Measurements from ENCODE around the gene NR6A1.

Gene NR6A1

DNA sequence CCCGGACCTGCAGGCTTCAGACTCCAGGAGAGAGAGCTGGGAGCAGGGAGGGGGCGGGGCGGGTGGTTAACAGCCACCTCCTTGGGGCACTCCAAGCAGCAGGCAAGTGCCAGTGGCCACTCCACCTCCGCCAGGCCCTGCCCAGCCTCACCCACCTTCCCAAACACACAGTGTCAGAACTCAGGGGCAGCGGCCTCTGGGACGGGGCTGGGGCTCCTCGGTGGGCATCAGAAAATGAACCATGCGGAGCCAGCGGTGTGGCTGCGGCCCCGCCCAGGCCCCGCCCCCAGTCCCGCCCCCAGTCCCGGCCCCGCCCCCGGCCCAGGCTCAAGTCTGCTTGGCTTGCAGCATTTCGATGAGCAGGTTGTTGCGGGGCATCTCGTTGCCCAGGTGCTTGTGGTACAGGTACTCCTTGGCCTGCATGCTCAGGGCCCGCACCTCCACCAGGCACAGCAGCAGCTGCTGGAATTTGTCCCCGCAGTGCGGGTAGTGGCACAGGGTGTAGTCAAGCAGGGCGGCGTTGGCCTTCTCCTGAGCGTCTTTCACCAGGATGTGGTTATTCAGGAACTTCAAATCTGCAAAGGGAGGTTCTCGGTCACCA is 288.6 kb downstream of the NR6A1 start:
- no peak for DNase-seq

DNA sequence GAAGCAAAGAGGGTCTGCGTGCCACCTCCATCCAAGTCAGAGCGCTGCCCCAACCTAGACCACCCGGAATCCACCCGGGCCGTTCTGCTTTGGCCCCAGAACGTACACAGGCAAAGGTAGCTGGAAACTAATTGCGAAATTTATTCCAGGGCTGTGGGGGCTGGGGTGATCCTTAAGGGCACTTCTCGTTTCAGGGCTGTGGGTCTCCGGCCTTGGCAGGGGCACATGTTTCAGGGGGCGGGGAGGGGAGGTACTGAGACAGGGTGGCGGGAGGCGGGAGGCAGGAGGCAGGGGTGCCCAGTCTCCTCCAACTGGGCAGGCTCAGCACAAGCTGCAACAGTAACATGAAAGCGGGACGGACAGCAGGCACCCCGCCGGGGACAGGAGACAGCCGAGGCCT is 290.0 kb downstream of the NR6A1 start:
- peak in 1 of 2 experiments; percentile 2 for DNase-seq

DNA sequence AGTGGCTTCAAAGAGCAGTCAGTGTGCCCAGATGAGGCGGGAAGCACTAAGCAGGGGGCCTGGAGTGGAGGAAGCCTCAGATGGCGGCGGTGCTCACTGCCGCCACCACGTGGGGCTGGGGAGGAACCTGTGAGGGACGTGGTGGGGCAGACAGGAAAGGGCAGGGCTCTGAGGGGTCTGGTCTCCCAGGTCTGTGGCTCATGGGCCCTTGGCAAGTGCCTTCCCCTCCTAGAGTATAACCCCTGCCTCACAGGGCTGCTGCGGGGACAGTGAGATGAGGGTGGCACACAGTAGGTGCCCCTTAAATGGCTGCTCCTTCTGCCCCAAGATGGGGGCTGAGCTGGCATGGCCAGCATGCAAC is 290.5 kb downstream of the NR6A1 start:
- DNase-seq: no peak

DNA sequence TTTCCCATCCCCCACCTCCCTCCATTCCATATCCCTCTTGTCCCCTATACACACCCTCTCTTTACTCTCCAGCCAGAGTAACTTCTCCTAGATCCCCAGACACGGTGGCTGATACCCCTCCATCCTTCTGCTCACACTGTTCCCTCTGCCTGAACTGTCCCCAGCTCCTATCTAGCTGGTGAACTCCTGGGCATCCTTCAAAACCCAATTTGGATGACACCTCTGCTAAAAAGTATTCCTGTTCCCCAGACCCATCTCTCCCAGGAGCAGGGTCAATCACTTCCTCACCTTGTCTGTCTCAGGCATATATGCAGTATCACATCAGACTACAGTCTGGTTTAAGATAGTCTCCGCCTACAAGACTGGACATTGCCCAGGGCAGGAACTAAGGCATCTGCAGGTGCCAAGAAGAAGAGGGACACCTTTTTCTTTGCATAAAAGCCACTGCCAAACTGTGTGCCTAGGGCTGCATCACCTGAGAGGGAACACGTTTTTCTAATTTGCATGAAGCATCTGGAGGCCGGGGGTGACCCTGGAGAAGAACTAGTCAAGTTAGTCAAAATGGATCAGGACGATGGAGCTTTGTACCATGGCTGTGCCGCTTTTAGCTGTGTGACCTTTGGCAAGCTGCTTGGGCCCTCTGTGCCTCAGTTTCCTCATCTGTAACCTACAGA is 291.0 kb downstream of the NR6A1 start:
- no peak for DNase-seq

DNA sequence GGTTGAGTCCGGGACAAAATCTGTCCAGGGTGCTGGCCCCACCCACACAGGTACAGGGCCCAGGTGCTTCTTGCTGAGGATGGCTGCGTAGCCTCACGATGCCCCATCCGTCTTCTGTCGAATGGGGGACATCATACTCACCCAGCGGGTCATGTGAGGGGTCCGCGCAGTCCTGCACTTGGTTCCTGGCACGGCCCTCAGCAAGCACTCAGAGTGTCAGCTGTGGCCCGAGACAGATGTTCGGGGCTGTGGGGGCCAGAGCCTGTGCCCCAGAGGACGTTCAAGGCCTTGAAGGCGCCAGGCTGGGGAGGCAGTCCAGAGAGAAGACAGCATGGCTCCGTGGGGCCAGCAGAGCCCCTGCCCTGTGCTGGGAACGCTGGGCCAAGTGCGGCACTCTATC is 291.7 kb downstream of the NR6A1 start:
- no peak for DNase-seq

DNA sequence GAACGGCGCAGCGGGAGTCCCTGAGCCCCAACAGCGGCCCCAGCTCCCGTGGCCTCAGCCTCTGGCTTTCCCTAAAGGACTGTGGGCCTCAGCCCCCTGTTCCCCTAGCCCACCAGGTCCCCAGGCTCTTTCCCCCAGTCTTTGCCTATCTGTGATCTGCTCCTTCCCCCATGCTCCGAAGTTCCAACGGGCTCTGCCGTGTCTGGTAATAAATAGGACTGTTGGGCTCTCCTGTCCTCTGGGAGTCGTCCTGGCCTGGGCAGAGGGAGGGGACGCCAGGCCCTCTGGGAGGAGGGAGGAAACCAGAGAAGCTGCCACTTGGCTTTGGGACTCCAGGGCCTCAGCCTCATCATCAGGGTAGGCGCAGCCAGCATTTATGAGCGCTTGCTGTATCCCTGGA is 292.8 kb downstream of the NR6A1 start:
- DNase-seq: no peak

DNA sequence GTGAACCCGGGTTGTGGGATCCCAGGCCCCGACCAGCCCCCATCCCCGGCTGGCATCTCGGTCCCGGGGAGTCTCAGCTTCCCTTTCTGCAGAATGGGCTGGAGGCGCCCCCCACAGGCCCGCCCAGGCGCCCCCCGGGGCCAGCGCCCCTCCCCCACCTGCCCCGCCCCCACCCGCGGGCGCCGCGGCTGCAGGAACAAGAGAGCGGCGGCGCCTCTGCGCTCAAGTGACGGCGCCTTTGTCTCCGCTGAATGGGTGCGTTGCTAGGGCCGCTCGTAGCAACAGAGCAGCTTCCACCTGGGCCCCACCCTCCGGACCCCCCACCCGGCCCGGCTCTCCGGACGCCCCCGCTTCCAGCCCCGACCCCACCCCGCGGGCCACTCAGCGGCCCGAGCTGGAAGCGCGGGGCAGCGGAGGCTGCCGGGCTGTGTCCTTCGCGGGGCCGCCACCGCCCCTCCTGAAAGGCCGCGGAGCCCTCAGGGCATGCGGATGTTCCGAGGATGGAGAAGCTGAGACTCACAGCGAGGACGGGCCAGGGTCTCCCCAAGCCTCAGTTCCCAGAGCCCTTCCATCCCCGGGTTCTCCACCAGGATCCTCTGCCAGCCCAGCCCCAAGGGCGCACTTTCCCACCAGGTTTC is 293.3 kb downstream of the NR6A1 start:
- DNase-seq: no peak

DNA sequence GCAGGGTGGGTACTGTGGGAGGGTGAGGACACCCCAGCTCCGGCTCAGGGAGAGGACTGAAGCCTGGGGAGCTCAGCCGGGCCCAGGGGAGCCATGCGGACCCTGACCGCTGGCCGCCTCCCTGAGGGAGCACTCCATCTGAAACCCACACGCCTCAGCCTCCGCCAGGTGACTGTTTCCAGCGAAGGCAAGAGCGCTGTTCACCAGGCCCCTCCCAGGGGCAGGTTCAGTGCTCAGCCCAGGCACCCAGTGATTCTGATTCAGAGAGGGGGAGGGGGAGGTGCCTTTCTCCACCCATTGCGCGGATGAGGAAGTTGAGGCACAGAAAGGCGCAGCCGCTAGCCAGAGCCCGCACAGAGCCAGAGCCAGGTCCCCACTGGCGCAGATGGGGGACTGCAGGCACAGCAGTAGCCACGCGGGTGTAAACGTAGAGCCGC is 293.9 kb downstream of the NR6A1 start:
- DNase-seq: no peak

DNA sequence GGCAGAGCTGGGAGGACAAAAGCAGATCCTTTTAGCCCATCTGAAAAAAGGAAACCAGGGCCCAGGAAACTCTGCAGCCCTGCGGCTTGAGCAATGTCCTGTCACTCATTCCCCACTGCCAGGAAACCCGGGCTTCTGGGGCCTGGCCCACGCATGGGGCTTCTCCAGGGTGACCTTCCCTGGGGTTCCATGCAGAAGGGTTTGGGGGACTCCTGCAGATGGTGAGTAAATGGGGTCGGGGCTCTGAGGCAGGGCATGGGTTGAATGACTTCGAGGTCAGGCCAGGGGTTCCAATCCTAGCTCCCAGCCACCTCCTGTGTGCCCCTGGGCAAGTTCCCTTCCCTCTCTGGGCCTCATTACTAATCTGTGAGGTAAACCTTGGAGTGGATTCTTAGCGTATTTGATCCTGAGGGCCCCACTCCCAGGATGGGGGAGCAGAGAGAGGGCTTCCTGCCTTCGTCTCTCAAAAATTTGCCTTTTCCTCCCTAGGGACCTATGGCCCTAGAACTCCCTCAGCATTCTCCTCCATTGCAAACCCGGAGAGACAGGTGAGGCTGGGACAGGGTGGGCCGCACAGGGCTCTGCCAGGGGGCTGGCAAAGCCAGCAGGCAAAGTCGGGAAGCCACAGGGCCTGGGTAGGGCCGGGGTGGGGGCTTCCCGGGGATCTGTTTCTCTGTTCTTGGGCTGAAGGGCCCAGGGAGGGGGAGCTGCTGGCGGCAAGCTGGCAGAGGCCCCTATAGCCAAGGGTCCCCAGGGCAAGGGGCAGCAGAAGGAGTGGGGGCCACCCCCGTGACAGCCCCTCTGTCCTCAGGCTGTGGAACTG is 295.0 kb downstream of the NR6A1 start:
- no peak for DNase-seq

DNA sequence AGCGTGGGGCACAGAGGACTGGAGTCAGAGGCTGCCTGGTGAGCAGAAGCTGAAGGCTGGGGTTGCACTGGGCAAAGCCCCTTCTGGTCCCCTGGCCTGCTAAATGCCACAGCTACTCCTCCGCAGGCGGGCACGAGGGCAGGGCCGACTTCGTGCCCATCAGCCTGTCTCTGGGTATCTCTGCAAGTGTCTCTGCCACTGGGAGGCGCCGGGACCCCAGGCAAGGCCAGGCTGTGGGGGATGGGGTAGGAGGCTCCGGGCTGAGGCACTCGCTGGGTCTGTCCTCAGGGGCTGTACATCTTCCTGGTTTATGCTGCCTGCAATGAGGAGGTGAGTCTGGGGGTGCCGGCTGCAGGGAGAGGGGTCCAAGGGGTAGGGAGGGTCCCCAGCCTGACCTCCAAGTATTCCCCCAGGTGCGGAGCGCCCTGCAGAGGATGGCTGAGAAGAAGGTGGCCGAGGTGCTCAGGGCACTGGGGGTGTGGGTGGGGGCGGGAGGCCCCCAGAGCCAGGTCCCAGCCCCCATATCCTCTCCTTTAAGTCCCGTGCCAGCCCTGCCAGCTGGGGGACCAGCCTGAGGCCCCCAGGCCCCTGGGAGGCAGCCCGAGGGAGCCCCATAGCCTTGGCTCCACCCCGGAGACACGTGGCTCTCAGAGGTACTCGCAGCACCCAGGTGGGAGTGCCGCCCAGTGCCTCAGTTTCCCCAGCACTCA is 295.8 kb downstream of the NR6A1 start:
- no peak for DNase-seq

DNA sequence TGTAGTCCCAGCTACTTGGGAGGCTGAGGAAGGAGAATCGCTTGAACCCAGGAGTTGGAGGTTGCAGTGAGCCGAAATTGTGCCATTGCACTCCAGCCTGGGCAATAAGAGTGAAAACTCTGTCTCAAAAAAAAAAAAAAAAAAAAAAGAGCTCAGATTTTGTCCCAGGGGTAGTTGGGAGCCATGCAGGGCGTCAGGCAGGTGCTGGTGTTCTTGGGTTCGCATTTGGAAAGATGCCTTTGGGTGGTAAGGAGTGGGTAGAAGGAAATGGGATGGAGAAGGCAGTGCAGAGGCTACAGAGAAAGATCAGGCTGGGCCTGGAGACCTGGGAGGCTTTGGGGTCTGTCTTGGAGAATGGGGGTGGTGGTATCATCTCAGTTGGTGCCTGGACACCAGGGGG is 297.0 kb downstream of the NR6A1 start:
- no peak for DNase-seq

DNA sequence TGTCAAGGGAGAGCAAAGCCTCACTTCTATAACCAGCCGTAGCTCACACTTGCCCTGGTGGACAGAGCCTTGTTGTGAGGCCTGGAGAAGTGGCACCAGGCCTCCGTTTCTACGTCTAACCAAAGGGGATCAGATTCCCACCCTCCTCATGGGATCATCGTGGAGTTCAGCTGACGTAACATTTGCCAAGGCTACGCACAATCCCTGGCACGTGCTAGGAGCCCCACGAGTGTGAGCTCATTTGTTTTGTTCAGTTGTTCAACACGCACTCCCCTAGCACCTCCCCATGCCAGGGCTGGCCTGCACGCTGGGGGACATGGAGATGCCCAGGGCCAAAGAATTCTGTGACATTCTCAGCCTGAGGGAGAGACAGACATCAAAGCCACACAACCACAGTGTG is 297.8 kb downstream of the NR6A1 start:
- DNase-seq: no peak

DNA sequence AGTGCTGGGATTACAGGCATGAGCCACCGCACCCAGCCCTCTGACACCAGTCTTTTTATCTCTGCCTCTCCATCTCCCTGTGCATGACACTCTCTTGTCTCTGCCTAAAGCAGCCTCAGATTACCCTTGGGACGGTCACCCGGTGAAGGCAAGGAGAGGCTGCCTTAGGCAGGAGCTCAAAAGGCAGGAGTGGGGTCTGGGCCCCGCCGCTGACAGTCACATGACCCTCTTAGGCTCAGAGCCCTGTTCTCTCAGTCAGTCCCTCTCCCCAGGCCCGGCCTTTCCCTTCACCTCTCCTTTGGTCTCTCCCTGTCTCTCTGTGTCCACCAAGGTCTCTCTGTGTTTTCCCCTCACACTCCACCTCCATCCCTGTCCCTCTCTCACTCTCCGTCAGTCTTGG is 298.3 kb downstream of the NR6A1 start:
- DNase-seq: no peak

DNA sequence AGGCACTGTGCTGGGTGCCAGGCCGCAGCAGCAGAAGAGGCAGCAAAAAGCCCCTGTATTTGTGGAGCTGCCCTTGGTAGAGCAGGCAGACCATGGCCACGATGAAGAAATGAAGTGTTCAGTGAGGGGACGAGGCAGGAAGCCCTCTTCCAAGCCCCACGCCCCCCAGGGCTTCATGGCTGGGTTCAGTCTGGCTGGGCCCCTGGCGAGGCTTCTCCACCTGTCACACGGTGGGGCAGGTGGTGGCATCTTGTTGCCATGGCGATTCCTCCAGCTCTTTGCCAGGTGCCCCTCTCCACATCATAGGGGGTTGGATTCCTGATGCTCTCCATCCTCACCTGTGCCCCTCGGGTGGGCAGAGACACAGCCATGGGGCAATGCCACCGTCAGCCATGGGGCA is 299.4 kb downstream of the NR6A1 start:
- no peak for DNase-seq

DNA sequence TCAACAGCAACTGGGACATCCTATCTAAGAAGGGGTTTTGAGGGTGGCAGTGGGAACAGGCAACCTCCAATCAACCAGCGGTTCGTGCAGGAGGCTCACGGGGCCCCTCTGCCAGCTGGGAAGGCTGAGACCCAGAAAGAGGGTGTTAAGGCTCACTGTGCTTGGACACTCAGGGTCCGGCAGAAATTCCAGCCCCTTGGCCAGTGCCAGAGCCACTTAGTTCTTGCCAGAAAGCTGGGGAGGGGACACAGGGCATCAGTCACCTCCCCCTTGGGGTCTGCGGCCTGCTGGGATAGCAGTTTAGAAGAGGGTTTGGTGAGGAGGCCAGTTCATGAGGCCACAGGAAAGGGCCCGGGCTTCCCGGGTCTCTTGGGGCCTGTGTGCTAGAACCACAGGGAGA is 300.4 kb downstream of the NR6A1 start:
- no peak for DNase-seq

DNA sequence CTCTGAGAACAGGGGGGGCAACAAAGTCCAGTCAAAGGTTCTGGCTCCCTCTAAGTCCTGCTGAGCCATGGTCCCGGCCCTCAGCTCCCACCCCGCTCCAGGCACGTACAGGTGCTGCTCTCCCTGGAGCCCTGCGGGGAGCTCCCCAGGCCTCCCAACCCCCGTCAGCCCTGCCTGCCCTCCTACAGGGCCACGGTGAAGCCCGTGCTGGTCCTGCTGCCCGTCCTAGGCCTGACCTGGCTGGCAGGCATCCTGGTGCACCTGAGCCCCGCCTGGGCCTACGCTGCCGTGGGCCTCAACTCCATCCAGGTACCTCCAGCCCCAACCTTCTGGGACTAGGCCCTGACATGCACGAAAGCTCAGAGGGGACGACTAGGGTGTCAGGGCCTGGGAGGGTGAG is 300.8 kb downstream of the NR6A1 start:
- no peak for DNase-seq

DNA sequence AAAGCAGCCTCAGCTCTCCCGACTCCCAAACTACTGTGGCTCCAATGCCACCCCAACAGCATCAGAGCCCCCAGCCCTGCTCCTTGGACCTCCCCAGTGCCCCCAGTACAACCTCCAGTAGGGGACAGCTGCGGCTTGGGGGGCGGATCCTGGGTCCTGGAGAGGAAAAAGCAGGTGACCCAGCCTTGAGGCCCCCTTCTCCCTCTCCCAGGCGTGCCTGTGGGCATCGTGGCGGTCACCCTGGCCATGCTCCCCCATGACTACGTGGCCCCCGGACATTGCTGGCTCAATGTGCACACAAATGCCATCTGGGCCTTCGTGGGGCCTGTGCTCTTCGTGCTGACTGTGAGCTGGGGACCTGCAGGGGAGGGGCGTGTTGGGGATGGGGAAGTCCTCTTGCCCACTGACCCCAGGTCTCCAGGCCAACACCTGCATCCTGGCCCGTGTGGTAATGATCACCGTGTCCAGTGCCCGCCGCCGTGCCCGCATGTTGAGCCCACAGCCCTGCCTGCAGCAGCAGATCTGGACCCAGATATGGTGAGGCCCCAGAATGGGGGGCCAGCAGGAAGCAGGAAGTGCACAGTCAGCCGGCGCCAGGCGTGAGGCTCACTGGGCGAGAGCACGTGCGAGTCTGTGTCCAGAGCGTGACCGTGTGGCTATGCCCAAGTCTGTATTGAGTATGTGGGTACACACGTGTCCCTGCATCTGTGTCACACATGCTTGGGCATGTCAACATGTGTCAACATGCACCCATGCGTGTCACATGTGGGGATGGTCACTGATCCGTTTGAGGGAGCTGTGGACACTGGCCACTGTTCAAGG is 301.9 kb downstream of the NR6A1 start:
- no peak for DNase-seq

DNA sequence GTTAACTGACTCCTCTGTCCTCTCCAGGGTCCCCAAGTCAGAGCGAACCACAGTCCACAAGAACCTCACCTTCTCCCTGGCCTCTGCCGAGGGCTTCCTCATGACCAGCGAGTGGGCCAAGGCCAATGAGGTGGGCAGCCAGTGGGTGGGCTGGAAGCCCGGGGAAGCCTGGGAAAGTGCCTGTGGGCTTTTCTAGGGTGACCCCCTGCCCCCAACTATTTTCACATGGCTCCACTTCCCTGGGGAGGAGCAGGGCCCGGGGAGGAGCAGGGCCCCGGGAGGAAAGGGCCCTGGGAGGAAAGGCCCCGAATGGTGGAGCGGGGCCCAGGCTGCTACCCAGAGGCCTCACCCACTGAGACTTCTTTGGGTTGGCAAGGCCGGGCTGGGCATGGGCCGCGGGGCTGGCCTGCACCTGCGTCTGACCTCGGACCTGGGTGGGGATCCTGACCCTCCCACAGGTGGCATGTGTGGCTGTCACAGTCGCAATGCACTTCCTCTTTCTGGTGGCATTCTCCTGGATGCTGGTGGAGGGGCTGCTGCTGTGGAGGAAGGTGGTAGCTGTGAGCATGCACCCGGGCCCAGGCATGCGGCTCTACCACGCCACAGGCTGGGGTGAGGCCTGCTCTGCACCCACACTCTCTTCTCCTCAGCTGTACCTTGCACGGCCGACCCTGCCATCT is 302.9 kb downstream of the NR6A1 start:
- no peak for DNase-seq

DNA sequence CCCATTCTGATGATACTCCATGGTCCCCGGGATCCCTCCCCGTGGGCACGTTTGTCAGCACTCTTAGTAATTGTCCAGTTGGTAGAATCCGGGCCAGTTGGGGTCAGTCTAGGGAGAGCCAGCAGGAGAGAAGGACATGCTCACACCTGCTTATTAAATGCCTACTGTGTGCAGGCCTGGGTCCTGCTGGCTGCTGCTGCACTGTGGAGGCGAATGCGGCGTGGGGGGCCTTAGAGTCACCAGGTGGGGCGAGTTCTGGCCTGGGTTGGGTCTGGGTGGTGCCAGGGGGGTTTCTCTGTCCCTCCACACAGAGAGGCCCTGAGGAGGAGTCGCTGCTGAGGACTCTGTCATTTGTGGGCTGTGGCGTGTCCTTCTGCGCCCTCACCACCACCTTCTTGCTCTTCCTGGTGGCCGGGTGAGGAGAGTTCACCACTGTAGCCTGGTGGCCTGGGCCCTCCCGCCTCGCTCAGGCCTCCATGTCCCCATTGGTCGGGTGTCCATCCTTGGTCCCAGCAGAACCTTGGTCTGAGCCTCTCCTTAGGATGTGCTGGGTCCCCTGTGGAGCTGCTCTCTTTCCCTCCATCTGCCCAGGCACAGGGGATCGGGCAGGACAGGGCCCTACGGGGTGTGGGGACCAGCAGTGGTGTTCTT is 303.6 kb downstream of the NR6A1 start:
- no peak for DNase-seq

Data from AML-193 (cell line).